ENCODE measurements around the gene TNFRSF17.

DNA sequence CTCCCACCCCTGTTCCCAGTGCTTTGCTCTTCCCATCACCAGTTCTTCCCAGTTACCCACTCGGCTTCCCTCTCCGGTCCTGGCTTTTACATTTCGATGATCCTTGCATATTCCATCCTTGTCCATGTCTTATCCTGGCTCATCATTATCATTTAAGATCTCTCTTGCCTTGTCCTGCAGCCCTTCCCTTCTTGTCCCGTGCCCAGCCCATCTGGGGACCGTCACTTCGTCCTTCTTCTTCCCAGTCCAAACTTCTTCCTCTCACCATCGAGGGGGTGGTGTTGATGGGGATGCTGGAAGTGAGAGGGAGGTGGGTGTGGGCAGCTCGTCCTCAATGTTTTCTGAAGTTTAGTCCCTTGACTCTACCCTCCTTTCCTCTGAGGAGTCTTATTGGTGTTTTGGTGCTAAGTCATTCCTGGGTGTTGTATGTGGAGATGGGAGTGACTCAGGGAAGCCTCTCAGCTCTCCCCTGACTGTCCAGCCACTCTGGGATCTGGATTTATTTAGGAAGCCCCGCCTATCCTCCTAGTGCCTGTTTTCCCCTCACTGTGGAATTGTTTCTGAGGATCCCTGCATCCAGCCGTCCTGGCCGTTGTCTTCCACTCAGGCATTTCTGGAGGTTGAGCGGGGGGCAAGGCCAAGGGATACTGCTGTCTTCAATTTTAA is 12.5 kb downstream of the TNFRSF17 start:
- TF ChIP-seq, protein P1, sequence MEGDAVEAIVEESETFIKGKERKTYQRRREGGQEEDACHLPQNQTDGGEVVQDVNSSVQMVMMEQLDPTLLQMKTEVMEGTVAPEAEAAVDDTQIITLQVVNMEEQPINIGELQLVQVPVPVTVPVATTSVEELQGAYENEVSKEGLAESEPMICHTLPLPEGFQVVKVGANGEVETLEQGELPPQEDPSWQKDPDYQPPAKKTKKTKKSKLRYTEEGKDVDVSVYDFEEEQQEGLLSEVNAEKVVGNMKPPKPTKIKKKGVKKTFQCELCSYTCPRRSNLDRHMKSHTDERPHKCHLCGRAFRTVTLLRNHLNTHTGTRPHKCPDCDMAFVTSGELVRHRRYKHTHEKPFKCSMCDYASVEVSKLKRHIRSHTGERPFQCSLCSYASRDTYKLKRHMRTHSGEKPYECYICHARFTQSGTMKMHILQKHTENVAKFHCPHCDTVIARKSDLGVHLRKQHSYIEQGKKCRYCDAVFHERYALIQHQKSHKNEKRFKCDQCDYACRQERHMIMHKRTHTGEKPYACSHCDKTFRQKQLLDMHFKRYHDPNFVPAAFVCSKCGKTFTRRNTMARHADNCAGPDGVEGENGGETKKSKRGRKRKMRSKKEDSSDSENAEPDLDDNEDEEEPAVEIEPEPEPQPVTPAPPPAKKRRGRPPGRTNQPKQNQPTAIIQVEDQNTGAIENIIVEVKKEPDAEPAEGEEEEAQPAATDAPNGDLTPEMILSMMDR (IDR thresholded peaks at IDR 0.05; ENCODE audit: low read length) = no peak
- no peak for TF ChIP-seq EZH2 (optimal IDR thresholded peaks at IDR 0.05; ENCODE audit: low read depth, low read length)
- no peak for TF ChIP-seq EZH2phosphoT487 (IDR thresholded peaks at IDR 0.05; ENCODE audit: low read length)

Data from MM.1S (cell line).